Measurements from ENCODE around the gene UTRN.

UTRN gene

DNA sequence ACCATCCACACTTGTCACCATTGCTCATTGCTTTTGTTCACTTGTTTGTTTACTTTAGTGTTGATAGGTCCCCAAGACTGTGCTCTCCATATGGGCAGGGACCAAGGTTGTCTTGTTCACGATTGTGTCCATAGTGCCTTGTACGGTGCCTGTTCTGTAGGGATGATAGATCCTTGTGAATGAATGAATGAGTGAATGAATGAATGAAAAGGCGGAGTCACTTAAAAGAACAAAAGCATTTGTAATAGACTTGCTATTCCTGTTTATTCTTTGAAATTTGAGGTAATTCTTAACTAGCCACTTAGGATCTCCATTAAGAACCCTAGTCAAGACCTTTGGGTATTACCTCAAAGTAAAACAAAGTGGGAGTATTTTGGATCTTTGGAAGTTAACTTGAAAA lies 47.0 kb downstream of the UTRN start:
- H3K27ac ChIP-seq, result no peak overlapping the region
- TF ChIP-seq, protein P1, sequence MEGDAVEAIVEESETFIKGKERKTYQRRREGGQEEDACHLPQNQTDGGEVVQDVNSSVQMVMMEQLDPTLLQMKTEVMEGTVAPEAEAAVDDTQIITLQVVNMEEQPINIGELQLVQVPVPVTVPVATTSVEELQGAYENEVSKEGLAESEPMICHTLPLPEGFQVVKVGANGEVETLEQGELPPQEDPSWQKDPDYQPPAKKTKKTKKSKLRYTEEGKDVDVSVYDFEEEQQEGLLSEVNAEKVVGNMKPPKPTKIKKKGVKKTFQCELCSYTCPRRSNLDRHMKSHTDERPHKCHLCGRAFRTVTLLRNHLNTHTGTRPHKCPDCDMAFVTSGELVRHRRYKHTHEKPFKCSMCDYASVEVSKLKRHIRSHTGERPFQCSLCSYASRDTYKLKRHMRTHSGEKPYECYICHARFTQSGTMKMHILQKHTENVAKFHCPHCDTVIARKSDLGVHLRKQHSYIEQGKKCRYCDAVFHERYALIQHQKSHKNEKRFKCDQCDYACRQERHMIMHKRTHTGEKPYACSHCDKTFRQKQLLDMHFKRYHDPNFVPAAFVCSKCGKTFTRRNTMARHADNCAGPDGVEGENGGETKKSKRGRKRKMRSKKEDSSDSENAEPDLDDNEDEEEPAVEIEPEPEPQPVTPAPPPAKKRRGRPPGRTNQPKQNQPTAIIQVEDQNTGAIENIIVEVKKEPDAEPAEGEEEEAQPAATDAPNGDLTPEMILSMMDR (IDR thresholded peaks at IDR 0.05), result no peak
- TF ChIP-seq ZFX (IDR thresholded peaks at IDR 0.05; ENCODE audit: borderline replicate concordance), result no peak

DNA sequence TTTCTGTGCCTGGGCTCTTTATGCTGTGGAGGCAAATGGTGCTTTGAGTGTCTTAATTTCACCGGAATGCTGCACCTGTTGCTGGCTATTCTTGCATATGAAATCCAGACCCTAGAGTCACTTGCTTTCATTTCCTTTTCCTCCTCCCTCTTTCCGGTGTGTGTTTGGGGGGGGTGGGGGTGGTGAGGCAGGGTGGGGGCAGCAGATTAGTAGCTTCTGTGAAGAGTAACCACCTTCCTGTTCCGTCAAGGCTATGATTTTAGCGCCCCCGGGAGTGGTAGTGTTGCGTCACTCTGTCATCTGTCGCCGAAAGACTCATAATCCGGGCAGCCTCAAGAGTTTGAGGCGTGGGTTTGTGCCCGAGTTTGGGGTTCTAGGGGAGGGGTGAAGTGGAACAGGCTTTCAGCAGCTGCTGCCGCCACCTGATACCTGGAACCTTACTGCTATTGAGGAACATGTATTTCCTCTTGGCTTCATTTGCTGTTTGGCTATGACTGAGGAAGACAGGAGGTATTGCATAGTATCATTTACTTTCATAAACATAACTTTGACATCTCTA lies 49.1 kb downstream of the UTRN start:
- TF ChIP-seq ZFX (IDR thresholded peaks at IDR 0.05; ENCODE audit: borderline replicate concordance), result no peak
- TF ChIP-seq, protein P1 (IDR thresholded peaks at IDR 0.05), result no peak
- no peak overlapping the region for H3K27ac ChIP-seq
